Keratinocyte (primary cell): ENCODE results near the gene FANCI.

Experiments
- CTCF ChIP-seq, 3 experiments: IDR thresholded peaks in 1 of 3; conservative IDR thresholded peaks in 1 of 3; optimal IDR thresholded peaks in 1 of 3; 2 replicates in 2 of 3; 3 replicates in 1 of 3; pipeline versions ENCODE3 to v1.5.1; 2011; ENCODE audit warnings: low read length in 3 of 3, mild to moderate bottlenecking in 3 of 3, moderate library complexity in 2 of 3, control low read depth in 1 of 3, inconsistent platforms in 1 of 3; ENCODE audit not compliant: insufficient read depth in 2 of 3; ENCODE audit errors: extremely low read depth in 1 of 3
- EZH2 ChIP-seq: IDR thresholded peaks from one replicate; pipeline ENCODE4 v1.6.1; 2012; ENCODE audit warnings: inconsistent platforms, mild to moderate bottlenecking, low read length, moderate library complexity

GRCh38 chr15:89362203-89363101, 118.7 kb downstream of the FANCI start:
- no peak for TF ChIP-seq CTCF (optimal IDR thresholded peaks at IDR 0.05 in 1 of 3, IDR thresholded peaks at IDR 0.05 in 1 of 3, conservative IDR thresholded peaks at IDR 0.05 in 1 of 3; ENCODE audit: extremely low read depth in 1 of 3, insufficient read depth in 2 of 3, low read length in 3 of 3)
- peak; percentile 68 for TF ChIP-seq EZH2
